MM.1S (cell line): ENCODE results near the gene NT5C1A.

ENCODE experiments used
- DNase-seq: peaks from one replicate; pipeline ENCODE4 v3.0.0-alpha.2; 2015
- H2AFZ ChIP-seq: fragments of 300-600 bp; sonication (generic); 2 replicates; pipeline ENCODE4 v1.6.0; 2016; ENCODE audit warnings: antibody characterized with exemption, low read length
- H3F3A ChIP-seq: fragments of 300-600 bp; sonication (generic); 2 replicates; pipeline ENCODE4 v1.6.1; 2016; ENCODE audit warnings: mild to moderate bottlenecking, antibody characterized with exemption, low read length, moderate library complexity, mixed read lengths; ENCODE audit not compliant: insufficient read depth
- H3K27ac ChIP-seq: fragments of 300-600 bp; sonication (generic); 2 replicates; pipeline ENCODE4 v1.5.1; 2016; ENCODE audit warnings: mild to moderate bottlenecking, low read length
- H3K27me3 ChIP-seq: fragments of 300-600 bp; sonication (generic); replicated peaks from 2 replicates; pipeline ENCODE4 v1.6.0; 2016; ENCODE audit warnings: low read length; ENCODE audit not compliant: insufficient read depth
- H3K36me3 ChIP-seq: fragments of 300-600 bp; sonication (generic); replicated peaks from 2 replicates; pipeline ENCODE4 v1.6.1; 2016; ENCODE audit warnings: mild to moderate bottlenecking, low read length, mixed read lengths; ENCODE audit not compliant: insufficient read depth
- H3K4me1 ChIP-seq: fragments of 300-600 bp; sonication (generic); 2 replicates; pipeline ENCODE4 v1.6.1; 2016; ENCODE audit warnings: low read length, mixed read lengths
- H3K4me2 ChIP-seq: fragments of 300-600 bp; sonication (generic); 2 replicates; pipeline ENCODE4 v1.6.0; 2016; ENCODE audit warnings: low read depth, low read length
- H3K4me3 ChIP-seq: fragments of 300-600 bp; sonication (generic); 2 replicates; pipeline ENCODE4 v1.5.1; 2016; ENCODE audit warnings: low read length, mixed read lengths
- H3K79me2 ChIP-seq: fragments of 300-600 bp; sonication (generic); 2 replicates; pipeline ENCODE4 v1.6.1; 2016; ENCODE audit warnings: mixed run types, low read length, mixed read lengths
- H3K9ac ChIP-seq: fragments of 300-600 bp; sonication (generic); 2 replicates; pipeline ENCODE4 v1.6.1; 2016; ENCODE audit warnings: low read length, mixed read lengths
- H3K9me2 ChIP-seq: fragments of 300-600 bp; sonication (generic); replicated peaks from 2 replicates; pipeline ENCODE4 v1.6.1; 2016; ENCODE audit warnings: mild to moderate bottlenecking, low read length, mixed read lengths; ENCODE audit not compliant: insufficient read depth
- H3K9me3 ChIP-seq: fragments of 300-600 bp; sonication (generic); replicated peaks from 2 replicates; pipeline ENCODE4 v1.6.1; 2016; ENCODE audit warnings: mild to moderate bottlenecking, low read length, mixed read lengths; ENCODE audit not compliant: insufficient read depth
- H4K20me1 ChIP-seq: fragments of 300-600 bp; sonication (generic); 2 replicates; pipeline ENCODE4 v1.6.1; 2016; ENCODE audit warnings: mild to moderate bottlenecking, low read length, moderate library complexity, mixed read lengths; ENCODE audit not compliant: insufficient read depth
- EZH2 ChIP-seq: fragments of 300-600 bp; sonication (generic); optimal IDR thresholded peaks from 2 replicates; pipeline ENCODE3; 2017; ENCODE audit warnings: low read depth, mild to moderate bottlenecking, antibody characterized with exemption, low read length, mixed read lengths
- EZH2phosphoT487 ChIP-seq: fragments of 300-600 bp; sonication (generic); IDR thresholded peaks from 2 replicates; pipeline ENCODE4 v1.6.1; 2018; ENCODE audit warnings: antibody characterized with exemption, low read length
- TF ChIP-seq, protein P1 (sequence below): fragments of 300-600 bp; sonication (generic); IDR thresholded peaks from 2 replicates; pipeline ENCODE4 v1.5.1; 2016; ENCODE audit warnings: antibody characterized with exemption, low read length, mixed read lengths

NT5C1A gene

DNA sequence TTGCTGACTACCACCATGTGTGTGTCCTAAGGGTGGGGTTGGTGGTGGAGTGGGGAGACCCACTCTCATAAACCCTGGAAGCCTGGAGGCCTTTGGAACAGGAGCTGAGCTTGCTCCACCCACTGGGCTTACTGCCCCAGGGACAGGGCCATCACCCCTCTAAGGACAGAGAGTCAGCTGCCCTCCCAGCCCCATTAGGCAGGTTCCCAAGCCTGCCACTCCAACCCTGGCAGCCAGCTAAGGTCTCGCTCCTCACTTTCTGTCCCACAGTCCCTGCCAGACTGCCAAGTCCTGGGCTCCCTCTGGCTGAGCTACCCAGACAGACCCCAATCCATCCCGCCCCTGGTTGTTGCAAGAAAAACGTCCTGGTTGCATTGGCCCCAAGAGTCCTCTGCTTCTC lies 3.8 kb downstream of the NT5C1A start:
- Histone ChIP-seq H3K9ac (no peak overlapping the region), H3K36me3 (no peaks in the 10 kb centered on the region), H3K9me2 (no peaks in the 10 kb centered on the region), H3K27ac (no peak overlapping the region), H3F3A (no peaks in the 10 kb centered on the region), H3K4me3 (no peak overlapping the region), H3K79me2 (no peaks in the 10 kb centered on the region), H2AFZ (no peak overlapping the region), H3K9me3 (no peaks in the 10 kb centered on the region), H3K27me3 (0 out of 2 replicates have a peak, but pooled peaks cover 12% of the 10 kb centered on the region), H4K20me1 (no peaks in the 10 kb centered on the region), H3K4me1 (peaks cover 4% of the 10 kb centered on the region; the same call in 1 of the 2 replicates), H3K4me2 (no peak overlapping the region)
- no peak for TF ChIP-seq EZH2phosphoT487
- DNase-seq = no peak

DNA sequence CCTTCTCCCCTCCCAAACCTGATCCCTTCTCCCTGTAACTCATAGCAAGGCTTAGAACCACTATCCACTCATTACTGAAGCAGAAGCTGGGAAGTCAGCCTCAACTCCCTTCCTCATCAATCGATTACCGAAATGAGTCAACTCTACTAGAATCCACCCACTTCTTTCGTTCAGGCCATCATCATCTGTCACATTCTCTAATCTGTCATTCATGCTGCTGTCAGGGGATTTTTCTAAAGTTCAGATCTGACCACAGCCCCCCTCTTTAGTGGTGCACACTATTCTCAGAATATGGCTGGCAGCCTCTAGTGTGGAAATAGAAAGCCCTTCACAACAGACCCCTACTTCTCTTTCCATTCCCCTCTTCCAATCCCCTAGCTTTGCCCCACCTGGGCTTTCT lies 5.1 kb downstream of the NT5C1A start:
- no peaks in the 10 kb centered on the region for H3K79me2 ChIP-seq
- no peak overlapping the region for H3K9ac ChIP-seq
- TF ChIP-seq EZH2 = no peak
- TF ChIP-seq, protein P1, sequence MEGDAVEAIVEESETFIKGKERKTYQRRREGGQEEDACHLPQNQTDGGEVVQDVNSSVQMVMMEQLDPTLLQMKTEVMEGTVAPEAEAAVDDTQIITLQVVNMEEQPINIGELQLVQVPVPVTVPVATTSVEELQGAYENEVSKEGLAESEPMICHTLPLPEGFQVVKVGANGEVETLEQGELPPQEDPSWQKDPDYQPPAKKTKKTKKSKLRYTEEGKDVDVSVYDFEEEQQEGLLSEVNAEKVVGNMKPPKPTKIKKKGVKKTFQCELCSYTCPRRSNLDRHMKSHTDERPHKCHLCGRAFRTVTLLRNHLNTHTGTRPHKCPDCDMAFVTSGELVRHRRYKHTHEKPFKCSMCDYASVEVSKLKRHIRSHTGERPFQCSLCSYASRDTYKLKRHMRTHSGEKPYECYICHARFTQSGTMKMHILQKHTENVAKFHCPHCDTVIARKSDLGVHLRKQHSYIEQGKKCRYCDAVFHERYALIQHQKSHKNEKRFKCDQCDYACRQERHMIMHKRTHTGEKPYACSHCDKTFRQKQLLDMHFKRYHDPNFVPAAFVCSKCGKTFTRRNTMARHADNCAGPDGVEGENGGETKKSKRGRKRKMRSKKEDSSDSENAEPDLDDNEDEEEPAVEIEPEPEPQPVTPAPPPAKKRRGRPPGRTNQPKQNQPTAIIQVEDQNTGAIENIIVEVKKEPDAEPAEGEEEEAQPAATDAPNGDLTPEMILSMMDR = no peak
- TF ChIP-seq EZH2phosphoT487 = no peak
- H3K27ac ChIP-seq = no peak overlapping the region
- H3K4me3 ChIP-seq = no peak overlapping the region
- H2AFZ ChIP-seq = no peak overlapping the region
- no peaks in the 10 kb centered on the region for H3K4me1 ChIP-seq
- H3K9me3 ChIP-seq = no peaks in the 10 kb centered on the region
- no peaks in the 10 kb centered on the region for H3K36me3 ChIP-seq
- no peaks in the 10 kb centered on the region for H4K20me1 ChIP-seq
- H3K27me3 ChIP-seq = 0 out of 2 replicates have a peak, but pooled peaks cover 12% of the 10 kb centered on the region
- H3F3A ChIP-seq = no peaks in the 10 kb centered on the region
- no peak for DNase-seq
- H3K4me2 ChIP-seq = no peak overlapping the region
- no peaks in the 10 kb centered on the region for H3K9me2 ChIP-seq

DNA sequence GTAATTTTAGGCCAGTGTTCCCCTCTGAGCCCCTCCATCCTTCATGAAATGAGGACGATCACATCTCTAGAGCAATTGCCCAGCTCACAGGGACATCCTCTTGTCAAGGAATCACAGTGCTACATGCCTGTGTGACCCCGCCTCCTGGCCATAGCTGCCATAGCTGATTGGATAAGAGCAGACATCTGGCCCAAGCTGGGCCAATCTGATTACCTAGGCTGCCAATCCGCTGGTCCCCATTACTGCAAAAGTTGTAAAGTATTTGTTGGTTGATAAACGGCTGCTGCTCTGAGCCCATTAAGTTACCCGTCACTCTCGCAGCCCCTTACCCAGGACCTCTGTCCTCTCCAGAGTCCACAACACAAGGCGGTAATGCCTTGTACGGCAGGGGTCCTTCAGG lies 8.3 kb downstream of the NT5C1A start:
- no peaks in the 10 kb centered on the region for H4K20me1 ChIP-seq
- no peaks in the 10 kb centered on the region for H3K9me2 ChIP-seq
- no peak overlapping the region for H3K4me2 ChIP-seq
- H3K9me3 ChIP-seq = no peaks in the 10 kb centered on the region
- no peak for TF ChIP-seq EZH2
- TF ChIP-seq, protein P1 = no peak
- no peak for TF ChIP-seq EZH2phosphoT487
- no peak overlapping the region for H3K9ac ChIP-seq
- H3K27me3 ChIP-seq = no peaks in the 10 kb centered on the region
- DNase-seq = peak; percentile 5
- no peaks in the 10 kb centered on the region for H3K79me2 ChIP-seq
- H3K27ac ChIP-seq = no peak overlapping the region
- no peaks in the 10 kb centered on the region for H3F3A ChIP-seq
- no peak overlapping the region for H3K4me3 ChIP-seq
- H2AFZ ChIP-seq = no peak overlapping the region
- H3K4me1 ChIP-seq = no peaks in the 10 kb centered on the region
- H3K36me3 ChIP-seq = no peaks in the 10 kb centered on the region

DNA sequence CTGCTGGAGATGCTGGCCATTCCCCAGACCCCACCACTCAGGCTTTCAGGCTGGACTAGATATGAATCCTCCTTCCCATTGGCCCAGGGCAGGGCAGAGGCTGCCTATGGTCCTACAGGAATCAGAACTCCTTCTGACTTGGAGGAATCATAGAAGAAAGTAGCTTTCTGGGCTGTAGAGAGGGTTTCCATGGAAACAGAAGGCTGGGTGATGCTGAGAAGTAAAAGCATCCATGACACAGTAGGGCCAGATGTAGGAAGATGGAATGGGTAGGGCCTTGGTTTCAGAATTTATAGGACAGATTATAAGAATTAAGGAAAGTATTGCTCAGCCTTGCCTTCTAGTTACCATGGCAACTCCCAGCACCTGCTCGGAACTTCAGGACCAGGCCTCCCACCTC lies 9.0 kb downstream of the NT5C1A start:
- H3K9me2 ChIP-seq = no peaks in the 10 kb centered on the region
- DNase-seq = no peak
- H3K4me1 ChIP-seq = peaks cover under 1% of the 10 kb centered on the region; the same call in 1 of the 2 replicates
- no peak overlapping the region for H3K27ac ChIP-seq
- no peak overlapping the region for H3K4me3 ChIP-seq
- H3K27me3 ChIP-seq = no peaks in the 10 kb centered on the region
- H3K9ac ChIP-seq = no peak overlapping the region
- H3K36me3 ChIP-seq = no peaks in the 10 kb centered on the region
- no peaks in the 10 kb centered on the region for H4K20me1 ChIP-seq
- H3K9me3 ChIP-seq = no peaks in the 10 kb centered on the region
- H3K4me2 ChIP-seq = no peak overlapping the region
- H3F3A ChIP-seq = no peaks in the 10 kb centered on the region
- no peak overlapping the region for H2AFZ ChIP-seq
- H3K79me2 ChIP-seq = no peaks in the 10 kb centered on the region
- TF ChIP-seq EZH2phosphoT487 (no peak), EZH2 (no peak)
- TF ChIP-seq, protein P1 = no peak
